Transverse colon (tissue), 4 donors: ENCODE data around the gene AOC1. TPM values are rescaled to one million over a fixed set of nuclear protein-coding genes. Genes with fewer than 3 reads are reported as not detected.

ENCODE experiments used
- DNase-seq: peaks from one replicate; pipeline ENCODE4 v3.0.0-alpha.2; 2019
- H3K27ac ChIP-seq, 4 donors: fragments of 200-600 bp; sonication (generic); 2 replicates each; pipeline ENCODE4 v1.5.1; 2016 to 2018; ENCODE audit warnings: inconsistent platforms in 4 of 4
- H3K27me3 ChIP-seq: fragments of 200-600 bp; sonication (generic); 2 replicates; pipeline ENCODE4 v1.5.1; 2017; ENCODE audit warnings: inconsistent platforms
- H3K36me3 ChIP-seq, 4 donors: fragments of 200-600 bp; sonication (generic); 2 replicates each; pipeline ENCODE4 v1.5.1; 2017 to 2019; ENCODE audit warnings: inconsistent platforms in 4 of 4
- H3K4me1 ChIP-seq, 4 donors: fragments of 200-600 bp; sonication (generic); 2 replicates each; pipeline ENCODE4 v1.5.1; 2017 to 2020; ENCODE audit warnings: inconsistent platforms in 4 of 4
- H3K4me3 ChIP-seq, 4 donors: fragments of 200-600 bp; sonication (generic); 1 replicate in 1 of 4; 2 replicates in 3 of 4; pipeline versions ENCODE4 v1.5.1 to v1.6.1; 2017 to 2019; ENCODE audit warnings: inconsistent platforms in 4 of 4
- H3K9me3 ChIP-seq, 2 donors: fragments of 200-600 bp; sonication (generic); 2 replicates each; pipeline ENCODE4 v1.5.1; 2017 to 2019; ENCODE audit warnings: inconsistent platforms in 2 of 2
- EP300 ChIP-seq: sonication (generic); formaldehyde crosslinking; IDR thresholded peaks from one replicate; pipeline ENCODE4 v1.6.1; 2017; ENCODE audit warnings: antibody characterized with exemption, low read depth
- POLR2A ChIP-seq: fragments of 450-650 bp; IDR thresholded peaks from one replicate; pipeline ENCODE4 v1.6.1; 2016; ENCODE audit warnings: antibody characterized with exemption, mild to moderate bottlenecking, moderate library complexity
- POLR2AphosphoS5 ChIP-seq, 3 donors: sonication (generic); formaldehyde crosslinking; IDR thresholded peaks; one replicate each; pipeline ENCODE4 v1.6.1; 2016; ENCODE audit warnings: antibody characterized with exemption in 3 of 3
- WGBS, 2 donors: methylation state at CpG; one replicate each; pipeline ENCODE4 v1.1.5; 2018; ENCODE audit warnings: low coverage in 1 of 2; 5-methylcytosine and 5-hydroxymethylcytosine counted together
- in situ Hi-C, 4 donors: fragments of 200-750 bp; cut with MboI; loops; one replicate each; pipeline versions ENCODE4 v1.15.0 to v1.15.1; 2017; ENCODE audit warnings: low sequenced_read_pairs in 3 of 4, low pct_ligation_motif_present in 1 of 4, low pct_unique_long_range_greater_than_20kb in 1 of 4
- intact Hi-C: fragments of 100-400 bp; cut with DNase I; formaldehyde crosslinking; loops from one replicate; pipeline ENCODE4 v1.15.1; 2023; ENCODE audit warnings: low total_unique reads
- total RNA-seq, 4 donors: library from RNA; depleted of rRNA; stranded (reverse); fragments of >200 nt; gene quantifications; one replicate each; pipeline ENCODE4 v1.1.0, GENCODE V29; 2016
- TF ChIP-seq, protein P1 (sequence below), 5 experiments: fragments of 200-600 bp in 3 of 5; fragments of 450-650 bp in 2 of 5; sonication (generic) in 3 of 5; IDR thresholded peaks; 1 replicate in 2 of 5; 2 replicates in 3 of 5; pipeline ENCODE4 v1.5.1; 2016 to 2017; ENCODE audit warnings: antibody characterized with exemption in 5 of 5, inconsistent platforms in 3 of 5, mild to moderate bottlenecking in 2 of 5, moderate library complexity in 1 of 5

AOC1 gene
- total RNA-seq, 4 donors from 2014 or later = 143 to 687 (median 427) TPM

- Histone ChIP-seq H3K36me3 (no peaks in the 10 kb centered on the region), H3K27me3 (no peaks in the 10 kb centered on the region), H3K9me3 (no peaks in the 10 kb centered on the region), H3K4me1 (peaks cover 0 to 9% (median 0%) of the 10 kb centered on the region in 4 donors), H3K27ac (no peak overlapping the region), H3K4me3 (no peak overlapping the region)
- in situ Hi-C loops (no loop called here), intact Hi-C loops (no loop called here)
- DNase-seq = no peak
- WGBS, 2 donors = 88 to 89% methylated on average over 3 of the region's 3 CpGs
- TF ChIP-seq, protein P1, sequence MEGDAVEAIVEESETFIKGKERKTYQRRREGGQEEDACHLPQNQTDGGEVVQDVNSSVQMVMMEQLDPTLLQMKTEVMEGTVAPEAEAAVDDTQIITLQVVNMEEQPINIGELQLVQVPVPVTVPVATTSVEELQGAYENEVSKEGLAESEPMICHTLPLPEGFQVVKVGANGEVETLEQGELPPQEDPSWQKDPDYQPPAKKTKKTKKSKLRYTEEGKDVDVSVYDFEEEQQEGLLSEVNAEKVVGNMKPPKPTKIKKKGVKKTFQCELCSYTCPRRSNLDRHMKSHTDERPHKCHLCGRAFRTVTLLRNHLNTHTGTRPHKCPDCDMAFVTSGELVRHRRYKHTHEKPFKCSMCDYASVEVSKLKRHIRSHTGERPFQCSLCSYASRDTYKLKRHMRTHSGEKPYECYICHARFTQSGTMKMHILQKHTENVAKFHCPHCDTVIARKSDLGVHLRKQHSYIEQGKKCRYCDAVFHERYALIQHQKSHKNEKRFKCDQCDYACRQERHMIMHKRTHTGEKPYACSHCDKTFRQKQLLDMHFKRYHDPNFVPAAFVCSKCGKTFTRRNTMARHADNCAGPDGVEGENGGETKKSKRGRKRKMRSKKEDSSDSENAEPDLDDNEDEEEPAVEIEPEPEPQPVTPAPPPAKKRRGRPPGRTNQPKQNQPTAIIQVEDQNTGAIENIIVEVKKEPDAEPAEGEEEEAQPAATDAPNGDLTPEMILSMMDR (IDR thresholded peaks at IDR 0.05) = no peak
- TF ChIP-seq POLR2A (no peak), EP300 (no peak), POLR2AphosphoS5 (IDR thresholded peaks at IDR 0.05) (no peak)
Measured at GRCh38 chr7:150848561-150849115, 3.7 kb upstream of the AOC1 start.

- no peaks in the 10 kb centered on the region for H3K27me3 ChIP-seq
- peaks cover 0 to 16% (median 0%) of the 10 kb centered on the region in 4 donors for H3K4me1 ChIP-seq
- 87% methylated on average over 10 of the region's 10 CpGs; no CpG with 5 or more reads in 1 of the 2 donors for WGBS, 2 donors
- DNase-seq = no peak
- intact Hi-C loops (no loop called here), in situ Hi-C loops (no loop called here)
- no peaks in the 10 kb centered on the region for H3K36me3 ChIP-seq
- no peak for TF ChIP-seq POLR2AphosphoS5 (IDR thresholded peaks at IDR 0.05)
- TF ChIP-seq, protein P1 (IDR thresholded peaks at IDR 0.05) = no peak
- no peak for TF ChIP-seq POLR2A
- TF ChIP-seq EP300 = no peak
- H3K27ac ChIP-seq = no peak overlapping the region
- no peak overlapping the region for H3K4me3 ChIP-seq
- H3K9me3 ChIP-seq = no peaks in the 10 kb centered on the region
Measured at GRCh38 chr7:150849204-150849775, 3.0 kb upstream of the AOC1 start.

DNA sequence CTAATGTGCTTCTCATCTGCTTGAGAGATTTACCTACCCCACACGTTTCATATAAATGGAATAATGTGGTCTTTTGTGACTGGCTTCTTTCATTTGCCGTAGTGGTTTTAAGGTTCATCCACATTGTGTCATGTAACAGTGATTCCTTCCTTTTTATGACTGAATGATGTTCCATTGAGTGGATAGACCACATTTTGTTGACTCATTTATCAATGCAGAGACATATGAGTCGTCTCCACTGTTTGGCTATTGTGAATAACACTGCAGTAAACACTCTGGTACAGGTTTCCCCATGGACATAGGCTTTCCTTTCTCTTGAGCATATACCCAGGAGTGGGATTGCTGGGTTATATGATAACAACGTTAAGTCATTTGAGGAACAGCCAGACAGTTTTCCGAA lies 2.0 kb upstream of the AOC1 start:
- in situ Hi-C loops = loop anchor here in 1 of 4 donors (10.0 kb wide), 1 partner anchor 65 kb away; no protein-coding TSS in a partner anchor
- WGBS, 2 donors = 85 to 88% methylated on average over 3 to 5 of the region's 5 CpGs
- intact Hi-C loops = no loop called here
- Histone ChIP-seq H3K27ac (no peak overlapping the region), H3K4me1 (peaks cover 0 to 17% (median 0%) of the 10 kb centered on the region in 4 donors), H3K36me3 (no peaks in the 10 kb centered on the region), H3K9me3 (no peaks in the 10 kb centered on the region), H3K27me3 (no peaks in the 10 kb centered on the region), H3K4me3 (no peak overlapping the region)
- TF ChIP-seq POLR2A (no peak), POLR2AphosphoS5 (IDR thresholded peaks at IDR 0.05) (no peak), EP300 (no peak)
- TF ChIP-seq, protein P1 (IDR thresholded peaks at IDR 0.05) = no peak
- no peak for DNase-seq

GRCh38 chr7:150851492-150852370 lies 586 bp upstream of the AOC1 start:
- Histone ChIP-seq H3K4me1 (peaks cover 0 to 13% (median 0%) of the 10 kb centered on the region in 4 donors), H3K4me3 (peak overlapping the region in 1 of 4 donors; percentile 54), H3K36me3 (no peaks in the 10 kb centered on the region), H3K27me3 (no peaks in the 10 kb centered on the region), H3K27ac (peak overlapping the region; percentile 0 to 86 (median 82)), H3K9me3 (no peaks in the 10 kb centered on the region)
- intact Hi-C loops (no loop called here), in situ Hi-C loops (loop anchor here in 1 of 4 donors (10.0 kb wide), 1 partner anchor 67 kb away; no protein-coding TSS in a partner anchor)
- 75 to 87% methylated on average over 12 to 19 of the region's 19 CpGs for WGBS, 2 donors
- no peak for DNase-seq
- TF ChIP-seq POLR2AphosphoS5 (IDR thresholded peaks at IDR 0.05) = no peak
- TF ChIP-seq EP300 = no peak
- TF ChIP-seq, protein P1 (IDR thresholded peaks at IDR 0.05) = no peak
- no peak for TF ChIP-seq POLR2A
